Astrocyte of the cerebellum (primary cell): ENCODE data around the gene PSMA7.
A peak's percentile ranks its signal among the peaks of the same experiment; 100 is the strongest.

Experiments used
- DNase-seq: peaks from one replicate; pipeline ENCODE4 v3.0.0-alpha.2; 2011; ENCODE audit warnings: low read depth
- H3K4me3 ChIP-seq: 2 replicates; pipeline ENCODE4 v1.5.1; 2011; ENCODE audit warnings: mild to moderate bottlenecking, low read depth, low read length, moderate library complexity
- CTCF ChIP-seq: IDR thresholded peaks from 2 replicates; pipeline ENCODE4 v1.5.1; 2012; ENCODE audit warnings: low read length, low read depth, moderate library complexity, mild to moderate bottlenecking; ENCODE audit errors: missing control alignments
- in situ Hi-C: cut with HindIII; loops from 2 replicates; pipeline ENCODE4 v1.10.0; 2017; ENCODE audit warnings: low sequenced_read_pairs

The PSMA7 gene

DNA sequence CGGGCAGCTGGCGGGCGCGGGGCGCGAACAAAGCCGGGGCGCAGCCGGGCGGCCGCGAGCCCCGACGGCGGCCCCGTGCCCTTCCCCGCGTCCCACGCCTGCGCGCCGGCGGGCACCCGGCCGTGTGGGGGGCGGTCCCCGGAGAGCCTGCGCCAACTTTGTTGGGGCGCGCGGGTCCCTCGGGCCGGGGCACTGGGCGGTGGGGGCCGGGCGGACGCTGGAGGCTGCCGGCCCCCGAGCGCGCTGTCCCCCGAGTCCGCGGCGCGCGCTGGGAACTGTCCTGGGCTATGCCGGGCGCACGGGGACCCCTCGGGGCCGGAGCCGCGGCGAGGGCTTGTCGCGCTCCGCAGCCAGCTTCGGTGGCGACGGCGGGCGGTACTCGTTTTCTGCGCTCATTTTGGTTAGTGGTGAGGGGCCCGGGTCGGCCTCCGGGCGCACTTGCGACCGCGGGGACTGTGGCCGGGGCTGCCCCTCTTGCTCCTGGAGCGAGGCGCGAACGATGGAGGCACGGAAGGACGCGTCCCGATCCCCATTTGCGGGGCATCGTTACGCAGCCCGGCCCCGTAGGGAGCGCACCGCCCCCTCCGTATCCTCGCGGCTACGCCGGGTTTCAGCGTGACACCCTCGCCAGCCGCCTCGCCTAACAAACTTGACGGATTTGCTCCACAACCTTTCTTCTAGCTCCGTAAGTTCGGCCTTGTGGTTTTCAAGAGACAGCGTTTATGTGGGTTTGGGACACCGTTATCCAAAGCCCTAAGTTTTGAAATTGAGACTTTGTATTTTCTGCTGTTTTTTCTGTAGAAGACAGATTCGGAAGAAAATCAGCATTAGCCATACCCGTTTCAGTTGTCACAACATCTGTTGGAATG lies 997 bp upstream of the PSMA7 start:
- peak overlapping the region; percentile 68 for H3K4me3 ChIP-seq
- no peak for TF ChIP-seq CTCF
- DNase-seq = no peak
- in situ Hi-C loops = no loop called here

- H3K4me3 ChIP-seq = peak overlapping the region; percentile 68
- TF ChIP-seq CTCF = no peak
- DNase-seq = no peak
- in situ Hi-C loops = no loop called here
Observed at GRCh38 chr20:62142252-62143080, 728 bp downstream of the PSMA7 start.

GRCh38 chr20:62141397-62142251 lies 1.6 kb downstream of the PSMA7 start:
- H3K4me3 ChIP-seq = peak overlapping the region; percentile 68
- no peak for DNase-seq
- peak; percentile 53 for TF ChIP-seq CTCF
- in situ Hi-C loops = no loop called here

GRCh38 chr20:62141043-62141396 lies 2.2 kb downstream of the PSMA7 start:
- no peak for TF ChIP-seq CTCF
- in situ Hi-C loops = no loop called here
- no peak for DNase-seq
- no peak overlapping the region for H3K4me3 ChIP-seq

- no peak for TF ChIP-seq CTCF
- in situ Hi-C loops = no loop called here
- H3K4me3 ChIP-seq = no peak overlapping the region
- DNase-seq = no peak
Observed at GRCh38 chr20:62139636-62140035, 3.6 kb downstream of the PSMA7 start.

DNA sequence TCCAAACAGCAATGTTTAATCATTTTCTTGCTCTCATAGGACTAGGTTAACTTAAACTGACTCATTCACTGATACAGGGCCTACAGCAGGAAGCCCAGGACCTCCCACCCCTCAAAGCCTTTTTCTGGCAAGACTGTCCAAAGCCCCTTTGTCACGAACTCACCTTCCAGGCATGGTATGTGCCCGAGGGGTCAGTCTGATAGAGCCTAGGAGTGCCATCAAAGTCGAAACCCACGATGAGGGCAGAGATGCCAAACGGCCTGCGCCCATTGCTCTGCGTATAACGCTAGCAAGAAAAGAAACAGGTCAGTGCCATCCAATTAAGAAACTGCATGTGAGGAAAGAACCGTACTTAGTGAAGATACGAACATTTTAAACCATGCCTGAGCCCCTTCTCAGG lies 4.3 kb downstream of the PSMA7 start:
- no peak for DNase-seq
- no peak overlapping the region for H3K4me3 ChIP-seq
- in situ Hi-C loops = no loop called here
- TF ChIP-seq CTCF = no peak
